ENCODE results near the gene REXO1. TPM values are rescaled to one million over a fixed set of nuclear protein-coding genes. Genes with fewer than 3 reads are reported as not detected.

The REXO1 gene
- total and polyA plus RNA-seq, 2 experiments from 2014 or later, result 20.2 to 90.1 TPM

- no peak overlapping the region for H3K27ac Mint-ChIP-seq
- H4K20me1 ChIP-seq (replicated peaks; ENCODE audit: insufficient read depth), result no peaks in the 10 kb centered on the region
- H3K4me3 ChIP-seq, result no peak overlapping the region
- no peaks in the 10 kb centered on the region for H3K9me3 Mint-ChIP-seq
- no peak overlapping the region for H3K4me3 Mint-ChIP-seq
- H3K4me1 ChIP-seq (ENCODE audit: insufficient read depth), result no peaks in the 10 kb centered on the region
- TF ChIP-seq JUNB (IDR thresholded peaks at IDR 0.05; ENCODE audit: unreplicated experiment), result no peak
- TF ChIP-seq, protein P1, sequence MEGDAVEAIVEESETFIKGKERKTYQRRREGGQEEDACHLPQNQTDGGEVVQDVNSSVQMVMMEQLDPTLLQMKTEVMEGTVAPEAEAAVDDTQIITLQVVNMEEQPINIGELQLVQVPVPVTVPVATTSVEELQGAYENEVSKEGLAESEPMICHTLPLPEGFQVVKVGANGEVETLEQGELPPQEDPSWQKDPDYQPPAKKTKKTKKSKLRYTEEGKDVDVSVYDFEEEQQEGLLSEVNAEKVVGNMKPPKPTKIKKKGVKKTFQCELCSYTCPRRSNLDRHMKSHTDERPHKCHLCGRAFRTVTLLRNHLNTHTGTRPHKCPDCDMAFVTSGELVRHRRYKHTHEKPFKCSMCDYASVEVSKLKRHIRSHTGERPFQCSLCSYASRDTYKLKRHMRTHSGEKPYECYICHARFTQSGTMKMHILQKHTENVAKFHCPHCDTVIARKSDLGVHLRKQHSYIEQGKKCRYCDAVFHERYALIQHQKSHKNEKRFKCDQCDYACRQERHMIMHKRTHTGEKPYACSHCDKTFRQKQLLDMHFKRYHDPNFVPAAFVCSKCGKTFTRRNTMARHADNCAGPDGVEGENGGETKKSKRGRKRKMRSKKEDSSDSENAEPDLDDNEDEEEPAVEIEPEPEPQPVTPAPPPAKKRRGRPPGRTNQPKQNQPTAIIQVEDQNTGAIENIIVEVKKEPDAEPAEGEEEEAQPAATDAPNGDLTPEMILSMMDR (conservative IDR thresholded peaks at IDR 0.05; ENCODE audit: low read depth in 2 of 2), result no peak
- DNase-seq (ENCODE audit: low spot score), result no peak
- no peaks in the 10 kb centered on the region; the same call in 1 of the 2 replicates for H3K36me3 ChIP-seq (ENCODE audit: insufficient read depth)
- H3F3A ChIP-seq (replicated peaks; ENCODE audit: low read depth), result no peaks in the 10 kb centered on the region
- no peak overlapping the region for H2AFZ ChIP-seq
- no peaks in the 10 kb centered on the region for H3K27me3 ChIP-seq (ENCODE audit: insufficient read depth)
- peaks cover 3% of the 10 kb centered on the region; the same call in 1 of the 3 replicates for H3K4me1 Mint-ChIP-seq
- no peak overlapping the region for H3K4me2 ChIP-seq
- peaks cover 28% of the 10 kb centered on the region for H3K36me3 Mint-ChIP-seq (ENCODE audit: low read depth)
- H3K27ac ChIP-seq (ENCODE audit: low read depth), result no peak overlapping the region
- peaks cover 9% of the 10 kb centered on the region for H3K27me3 Mint-ChIP-seq (ENCODE audit: insufficient read depth, low read depth, poor library complexity)
- no peak for ATAC-seq
- H3K79me2 ChIP-seq (replicated peaks; ENCODE audit: insufficient read depth), result no peaks in the 10 kb centered on the region
- no peaks in the 10 kb centered on the region for H3K9me2 ChIP-seq (ENCODE audit: insufficient read depth)
Observed at GRCh38 chr19:1818549-1819195, 29.6 kb downstream of the REXO1 start.

GRCh38 chr19:1817553-1818179 is 30.6 kb downstream of the REXO1 start:
- no peaks in the 10 kb centered on the region for H3K9me3 Mint-ChIP-seq
- no peak for ATAC-seq
- H3K4me1 Mint-ChIP-seq, result peaks cover 6% of the 10 kb centered on the region
- Histone ChIP-seq H3K27me3 (ENCODE audit: insufficient read depth) (no peaks in the 10 kb centered on the region), H3F3A (replicated peaks; ENCODE audit: low read depth) (0 out of 2 replicates have a peak, but pooled peaks cover 5% of the 10 kb centered on the region), H3K4me1 (ENCODE audit: insufficient read depth) (no peaks in the 10 kb centered on the region), H4K20me1 (replicated peaks; ENCODE audit: insufficient read depth) (no peaks in the 10 kb centered on the region), H3K4me3 (no peak overlapping the region), H3K4me2 (no peak overlapping the region), H2AFZ (no peak overlapping the region), H3K36me3 (ENCODE audit: insufficient read depth) (no peaks in the 10 kb centered on the region; the same call in 1 of the 2 replicates), H3K9me2 (ENCODE audit: insufficient read depth) (no peaks in the 10 kb centered on the region), H3K79me2 (replicated peaks; ENCODE audit: insufficient read depth) (no peaks in the 10 kb centered on the region), H3K27ac (ENCODE audit: low read depth) (no peak overlapping the region)
- H3K4me3 Mint-ChIP-seq, result no peak overlapping the region
- no peak overlapping the region for H3K27ac Mint-ChIP-seq
- peaks cover 10% of the 10 kb centered on the region for H3K27me3 Mint-ChIP-seq (ENCODE audit: insufficient read depth, low read depth, poor library complexity)
- H3K36me3 Mint-ChIP-seq (ENCODE audit: low read depth), result peaks cover 25% of the 10 kb centered on the region
- TF ChIP-seq JUNB (IDR thresholded peaks at IDR 0.05; ENCODE audit: unreplicated experiment) (no peak), POLR2AphosphoS5 (IDR thresholded peaks at IDR 0.05; ENCODE audit: low read depth) (no peak), EZH2phosphoT487 (IDR thresholded peaks at IDR 0.05; ENCODE audit: unreplicated experiment) (no peak), ZNF331 (CRISPR knock-in tag; IDR thresholded peaks at IDR 0.05; ENCODE audit: low read depth) (no peak), EZH2 (IDR thresholded peaks at IDR 0.05; ENCODE audit: low read depth, unreplicated experiment) (no peak), STAT1 (IDR thresholded peaks at IDR 0.05; ENCODE audit: unreplicated experiment) (no peak), NANOG (IDR thresholded peaks at IDR 0.05; ENCODE audit: borderline replicate concordance) (no peak), ZNF114 (CRISPR knock-in tag; IDR thresholded peaks at IDR 0.05) (no peak), REST (IDR thresholded peaks at IDR 0.05; ENCODE audit: unreplicated experiment) (no peak)
- TF ChIP-seq, protein P1 (conservative IDR thresholded peaks at IDR 0.05; ENCODE audit: low read depth in 2 of 2), result no peak
- no peak for DNase-seq (ENCODE audit: low spot score)
